Vagina (tissue), 2 donors: ENCODE data around the gene FBXO10.

ENCODE experiments used
- POLR2AphosphoS5 ChIP-seq, 2 donors: sonication (generic); formaldehyde crosslinking; IDR thresholded peaks; one replicate each; pipeline ENCODE4 v1.9.0; 2017; ENCODE audit warnings: antibody characterized with exemption in 2 of 2, mild to moderate bottlenecking in 2 of 2, low read depth in 1 of 2; ENCODE audit not compliant: insufficient read depth in 1 of 2
- TF ChIP-seq, protein P1 (sequence below), 3 experiments: fragments of 450-650 bp in 2 of 3; fragments of 200-600 bp in 1 of 3; sonication (generic) in 1 of 3; IDR thresholded peaks; one replicate each; pipeline ENCODE4 v1.5.1; 2017 to 2019; ENCODE audit warnings: antibody characterized with exemption in 3 of 3, mild to moderate bottlenecking in 2 of 3, moderate library complexity in 2 of 3

DNA sequence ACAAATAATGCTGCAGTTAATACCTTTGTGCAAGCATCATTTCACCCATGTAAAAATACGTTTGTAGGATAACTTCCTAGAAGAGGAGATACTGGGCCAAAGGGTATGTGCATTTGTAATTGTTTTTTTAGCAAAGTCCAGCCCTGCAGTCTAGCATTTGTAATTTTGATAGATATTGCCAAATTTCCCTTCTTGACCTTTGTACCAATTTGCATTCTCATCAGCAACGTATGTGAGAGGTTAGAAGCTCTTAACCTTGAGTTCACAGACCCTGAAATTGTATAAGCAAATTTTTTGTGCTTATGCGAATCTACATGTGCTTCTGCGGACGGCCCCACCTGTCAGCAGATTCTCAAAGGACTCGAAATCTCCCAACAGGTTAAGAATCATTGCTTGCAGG, 34.8 kb upstream of the FBXO10 start:
- TF ChIP-seq, protein P1, sequence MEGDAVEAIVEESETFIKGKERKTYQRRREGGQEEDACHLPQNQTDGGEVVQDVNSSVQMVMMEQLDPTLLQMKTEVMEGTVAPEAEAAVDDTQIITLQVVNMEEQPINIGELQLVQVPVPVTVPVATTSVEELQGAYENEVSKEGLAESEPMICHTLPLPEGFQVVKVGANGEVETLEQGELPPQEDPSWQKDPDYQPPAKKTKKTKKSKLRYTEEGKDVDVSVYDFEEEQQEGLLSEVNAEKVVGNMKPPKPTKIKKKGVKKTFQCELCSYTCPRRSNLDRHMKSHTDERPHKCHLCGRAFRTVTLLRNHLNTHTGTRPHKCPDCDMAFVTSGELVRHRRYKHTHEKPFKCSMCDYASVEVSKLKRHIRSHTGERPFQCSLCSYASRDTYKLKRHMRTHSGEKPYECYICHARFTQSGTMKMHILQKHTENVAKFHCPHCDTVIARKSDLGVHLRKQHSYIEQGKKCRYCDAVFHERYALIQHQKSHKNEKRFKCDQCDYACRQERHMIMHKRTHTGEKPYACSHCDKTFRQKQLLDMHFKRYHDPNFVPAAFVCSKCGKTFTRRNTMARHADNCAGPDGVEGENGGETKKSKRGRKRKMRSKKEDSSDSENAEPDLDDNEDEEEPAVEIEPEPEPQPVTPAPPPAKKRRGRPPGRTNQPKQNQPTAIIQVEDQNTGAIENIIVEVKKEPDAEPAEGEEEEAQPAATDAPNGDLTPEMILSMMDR (IDR thresholded peaks at IDR 0.05): no peak
- TF ChIP-seq POLR2AphosphoS5 (IDR thresholded peaks at IDR 0.05; ENCODE audit: insufficient read depth in 1 of 2, low read depth in 1 of 2): no peak
